ENCODE data around the gene IL12RB1. TPM values are rescaled to one million over a fixed set of nuclear protein-coding genes. Genes with fewer than 3 reads are reported as not detected.
A peak's percentile ranks its signal among the peaks of the same experiment; 100 is the strongest.

The IL12RB1 gene
- total RNA-seq (1 to 10 TPM in 1 of 5 donors, under 1 TPM in 1, not detected in 3; 0.18 to 9.3 TPM), polyA plus RNA-seq (under 1 TPM in 2 of 3 donors, not detected in 1; 0.68 to 0.87 TPM)
- long read RNA-seq, donor 1, result 0 reads
- long read RNA-seq, donor 2, partial matches to known transcripts, result 6 of 11 reads
- long read RNA-seq, donor 2, other reads (novel, unspliced or antisense), result 5 of 11 reads
- long read RNA-seq, donor 3, result 0 reads
- long read RNA-seq, donor 4, result 0 reads
- long read RNA-seq, donor 5, result 0 reads
- long read RNA-seq, donor 6, result 0 reads
- long read RNA-seq, donor 7, result 0 reads
- long read RNA-seq, donor 8, result 0 reads
- long read RNA-seq, donor 9, result 0 reads
- long read RNA-seq, donor 10, result 0 reads

DNA sequence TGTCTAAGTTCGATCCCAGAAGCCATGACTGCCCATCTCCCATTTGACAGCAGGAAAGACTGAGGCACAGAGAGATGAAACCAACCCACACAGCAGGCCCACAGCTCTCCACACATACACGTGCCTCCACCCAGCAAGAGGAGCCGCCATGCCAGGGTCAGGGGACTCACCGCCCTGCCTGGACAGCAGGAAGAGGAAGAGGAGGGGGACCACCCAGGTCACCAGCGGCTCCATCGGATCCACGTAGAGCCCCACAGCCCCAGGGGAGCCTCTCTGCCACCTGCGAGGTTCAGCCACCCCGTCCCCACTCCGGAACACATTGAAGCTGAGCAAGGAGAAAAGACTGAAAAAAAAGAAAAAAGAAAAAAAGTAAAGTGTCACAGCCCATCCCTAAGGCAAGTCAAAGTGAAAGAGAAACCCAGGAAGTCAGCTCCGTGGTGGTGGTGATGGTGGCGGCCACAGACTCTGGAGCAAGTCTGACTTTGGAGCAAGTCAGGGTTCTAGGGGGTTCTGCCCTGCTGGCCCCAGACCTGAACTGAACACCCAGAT, at the start of gene IL12RB1:
Gene IL12RB1, minus strand, starts transcription at position 345 of the 549 bp plus-strand sequence. Its CDS starts 111 bp downstream, at position 234.
- peaks cover 0 to 3% (median 0%) of the 10 kb centered on the region in 4 donors for H3K36me3 ChIP-seq
- no peaks in the 10 kb centered on the region for H3K9me3 ChIP-seq
- TF ChIP-seq POLR2AphosphoS5 (IDR thresholded peaks at IDR 0.05), result no peak
- no peak for TF ChIP-seq EP300 (IDR thresholded peaks at IDR 0.05)
- TF ChIP-seq POLR2A (IDR thresholded peaks at IDR 0.05), result no peak
- TF ChIP-seq, protein P1, sequence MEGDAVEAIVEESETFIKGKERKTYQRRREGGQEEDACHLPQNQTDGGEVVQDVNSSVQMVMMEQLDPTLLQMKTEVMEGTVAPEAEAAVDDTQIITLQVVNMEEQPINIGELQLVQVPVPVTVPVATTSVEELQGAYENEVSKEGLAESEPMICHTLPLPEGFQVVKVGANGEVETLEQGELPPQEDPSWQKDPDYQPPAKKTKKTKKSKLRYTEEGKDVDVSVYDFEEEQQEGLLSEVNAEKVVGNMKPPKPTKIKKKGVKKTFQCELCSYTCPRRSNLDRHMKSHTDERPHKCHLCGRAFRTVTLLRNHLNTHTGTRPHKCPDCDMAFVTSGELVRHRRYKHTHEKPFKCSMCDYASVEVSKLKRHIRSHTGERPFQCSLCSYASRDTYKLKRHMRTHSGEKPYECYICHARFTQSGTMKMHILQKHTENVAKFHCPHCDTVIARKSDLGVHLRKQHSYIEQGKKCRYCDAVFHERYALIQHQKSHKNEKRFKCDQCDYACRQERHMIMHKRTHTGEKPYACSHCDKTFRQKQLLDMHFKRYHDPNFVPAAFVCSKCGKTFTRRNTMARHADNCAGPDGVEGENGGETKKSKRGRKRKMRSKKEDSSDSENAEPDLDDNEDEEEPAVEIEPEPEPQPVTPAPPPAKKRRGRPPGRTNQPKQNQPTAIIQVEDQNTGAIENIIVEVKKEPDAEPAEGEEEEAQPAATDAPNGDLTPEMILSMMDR (IDR thresholded peaks at IDR 0.05), result no peak
- H3K27ac ChIP-seq, result peak within 1 kb of the TSS in 4 of 5 donors; percentile 58 to 83 (median 71)
- intact Hi-C loops (cut with DNase I; ENCODE audit: low total_unique reads), result no loop called here
- DNase-seq, result peak; percentile 42 to 43
- H3K27me3 ChIP-seq, result peaks cover 0 to 5% (median 0%) of the 10 kb centered on the region in 3 donors
- H3K4me3 ChIP-seq, result peak within 1 kb of the TSS; percentile 20 to 32 (median 28)
- H3K4me1 ChIP-seq, result peaks cover 0 to 41% (median 0%) of the 10 kb centered on the region in 4 donors
- 36 to 51% (median 41%) methylated on average over 12 of the region's 12 CpGs for WGBS, 5 donors

DNA sequence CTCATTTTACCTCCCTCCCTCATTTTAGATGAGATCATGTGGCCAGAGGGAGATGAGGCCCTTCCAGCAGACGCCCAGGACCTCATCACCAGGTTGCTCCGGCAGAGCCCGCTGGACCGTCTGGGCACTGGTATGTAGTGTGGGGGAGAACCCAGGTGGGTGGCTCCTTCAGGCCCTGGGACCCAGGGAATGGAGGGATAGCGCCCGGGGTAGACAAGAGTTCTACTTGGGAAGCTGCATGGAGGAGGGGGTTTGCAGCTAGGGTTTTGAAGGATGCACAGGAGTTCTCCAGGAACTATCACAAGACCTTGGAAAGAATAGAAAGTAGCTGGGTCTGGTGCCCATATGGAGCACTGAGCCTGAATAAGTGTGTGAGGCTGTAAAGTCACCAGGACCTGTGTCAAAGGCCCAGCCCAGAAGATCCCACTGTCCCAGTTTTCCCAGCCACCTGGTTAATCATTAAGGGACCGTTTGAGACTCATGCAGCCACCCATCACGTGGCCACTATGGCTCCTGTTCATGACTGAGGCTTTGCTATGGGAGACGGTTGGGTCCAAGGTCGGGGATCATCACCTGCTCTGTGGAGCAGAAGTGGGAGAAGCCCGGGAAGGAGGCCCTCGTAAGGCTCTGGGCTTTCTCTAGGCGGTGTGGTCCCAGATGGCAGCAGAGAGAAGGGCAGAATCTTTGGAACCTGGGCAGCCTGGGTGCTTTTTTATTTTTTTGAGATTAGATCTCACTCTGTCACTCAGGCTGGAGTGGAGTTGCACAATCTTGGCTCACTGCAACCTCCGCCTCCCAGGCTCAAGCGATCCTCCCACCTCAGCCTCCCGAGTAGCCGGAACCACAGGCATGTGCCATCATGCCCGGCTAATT, 49.2 kb upstream of the IL12RB1 start:
- no peaks in the 10 kb centered on the region for H3K9me3 ChIP-seq
- DNase-seq, result peak in 1 of 2 donors; percentile 69
- no peak overlapping the region for H3K27ac ChIP-seq
- no peaks in the 10 kb centered on the region for H3K27me3 ChIP-seq
- intact Hi-C loops (cut with DNase I; ENCODE audit: low total_unique reads), result no loop called here
- H3K36me3 ChIP-seq, result peaks cover 23 to 98% (median 95%) of the 10 kb centered on the region in 4 donors
- H3K4me1 ChIP-seq, result no peaks in the 10 kb centered on the region
- no peak overlapping the region for H3K4me3 ChIP-seq
- TF ChIP-seq EP300 (IDR thresholded peaks at IDR 0.05), result no peak
- TF ChIP-seq POLR2A (IDR thresholded peaks at IDR 0.05), result no peak
- TF ChIP-seq, protein P1 (IDR thresholded peaks at IDR 0.05), result no peak
- no peak for TF ChIP-seq POLR2AphosphoS5 (IDR thresholded peaks at IDR 0.05)
- 83 to 95% (median 88%) methylated on average over 16 to 18 of the region's 18 CpGs for WGBS, 5 donors

DNA sequence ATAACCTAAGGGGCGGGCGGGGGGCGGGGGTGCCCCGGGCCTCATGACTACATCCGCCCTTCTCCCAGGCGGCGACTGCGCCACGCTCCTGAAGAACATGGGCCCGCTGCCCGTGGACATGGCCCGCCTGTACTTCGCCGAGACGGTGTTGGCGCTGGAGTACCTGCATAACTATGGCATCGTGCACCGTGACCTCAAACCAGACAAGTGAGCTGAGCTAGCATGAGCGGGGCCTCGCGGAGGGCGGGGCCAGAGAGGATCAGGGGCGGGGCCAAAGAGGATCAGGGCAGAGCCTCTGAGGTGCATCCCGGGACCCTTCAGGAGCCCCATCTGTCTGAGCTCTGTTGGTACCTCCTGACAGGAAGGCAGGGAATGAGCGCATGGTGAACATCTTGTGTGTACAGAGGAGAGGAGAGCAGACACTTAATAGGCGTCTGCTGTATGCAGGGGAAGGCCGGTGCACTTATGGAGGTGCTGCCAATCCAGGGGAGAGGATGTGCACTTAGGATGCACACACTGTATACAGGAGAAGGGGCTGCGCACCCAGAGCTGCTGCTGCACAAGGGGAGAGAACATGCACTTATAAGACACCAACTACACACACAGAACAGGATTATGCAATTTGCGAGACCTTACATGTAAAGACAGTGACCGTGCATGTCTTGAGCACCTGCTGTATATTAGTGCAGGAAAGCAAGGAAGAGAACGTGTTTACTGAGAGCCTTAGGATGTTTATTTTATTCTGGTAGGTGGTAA, 45.3 kb upstream of the IL12RB1 start:
- DNase-seq, result no peak
- intact Hi-C loops (cut with DNase I; ENCODE audit: low total_unique reads), result no loop called here
- no peak for TF ChIP-seq EP300 (IDR thresholded peaks at IDR 0.05)
- TF ChIP-seq, protein P1 (IDR thresholded peaks at IDR 0.05), result no peak
- TF ChIP-seq POLR2A (IDR thresholded peaks at IDR 0.05), result no peak
- TF ChIP-seq POLR2AphosphoS5 (IDR thresholded peaks at IDR 0.05), result no peak
- WGBS, 5 donors, result 83 to 87% (median 85%) methylated on average over 9 to 31 of the region's 31 CpGs
- Histone ChIP-seq H3K4me1 (peaks cover 0 to 5% (median 0%) of the 10 kb centered on the region in 4 donors), H3K36me3 (peaks cover 35 to 99% (median 96%) of the 10 kb centered on the region in 4 donors), H3K27ac (no peak overlapping the region), H3K4me3 (no peak overlapping the region), H3K9me3 (no peaks in the 10 kb centered on the region), H3K27me3 (no peaks in the 10 kb centered on the region)

Data from stomach (tissue), 19 donors.